ENCODE data around the gene NR3C2.

GRCh38 chr4:148124512-148124911 lies 317.7 kb downstream of the NR3C2 start:
- TF ChIP-seq, protein P1, sequence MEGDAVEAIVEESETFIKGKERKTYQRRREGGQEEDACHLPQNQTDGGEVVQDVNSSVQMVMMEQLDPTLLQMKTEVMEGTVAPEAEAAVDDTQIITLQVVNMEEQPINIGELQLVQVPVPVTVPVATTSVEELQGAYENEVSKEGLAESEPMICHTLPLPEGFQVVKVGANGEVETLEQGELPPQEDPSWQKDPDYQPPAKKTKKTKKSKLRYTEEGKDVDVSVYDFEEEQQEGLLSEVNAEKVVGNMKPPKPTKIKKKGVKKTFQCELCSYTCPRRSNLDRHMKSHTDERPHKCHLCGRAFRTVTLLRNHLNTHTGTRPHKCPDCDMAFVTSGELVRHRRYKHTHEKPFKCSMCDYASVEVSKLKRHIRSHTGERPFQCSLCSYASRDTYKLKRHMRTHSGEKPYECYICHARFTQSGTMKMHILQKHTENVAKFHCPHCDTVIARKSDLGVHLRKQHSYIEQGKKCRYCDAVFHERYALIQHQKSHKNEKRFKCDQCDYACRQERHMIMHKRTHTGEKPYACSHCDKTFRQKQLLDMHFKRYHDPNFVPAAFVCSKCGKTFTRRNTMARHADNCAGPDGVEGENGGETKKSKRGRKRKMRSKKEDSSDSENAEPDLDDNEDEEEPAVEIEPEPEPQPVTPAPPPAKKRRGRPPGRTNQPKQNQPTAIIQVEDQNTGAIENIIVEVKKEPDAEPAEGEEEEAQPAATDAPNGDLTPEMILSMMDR (conservative IDR thresholded peaks at IDR 0.05; ENCODE audit: low read length), result no peak
- no peak for TF ChIP-seq EZH2phosphoT487 (IDR thresholded peaks at IDR 0.05; ENCODE audit: borderline replicate concordance, low read depth, low read length)

Measured in OCI-LY7 (cell line).